HepG2 (cell line): ENCODE results near the gene RP2. TPM values are rescaled to one million over a fixed set of nuclear protein-coding genes. Genes with fewer than 3 reads are reported as not detected.

Experiments used
- ATAC-seq: fragments of 200-7000 bp; cut with Tn5 transposase; 3 replicates; pipeline ENCODE4 v1.9.1; 2020; ENCODE audit warnings: mild to moderate bottlenecking, moderate library complexity
- BruUV-seq: library from RNA; stranded (reverse); fragments of 400-500 nt; replicated peaks from 2 replicates; lab custom pipeline; 2021; lab: Mats Ljungman, UMichigan
- CTCF ChIA-PET: fragments of 300-600 bp; formaldehyde crosslinking; extraction: SDS; loops from one replicate; lab custom pipeline; 2021; ENCODE audit warnings: low total read pairs, inconsistent platforms, low intra/inter-chr PET ratio; lab: Yijun Ruan, JAX
- POLR2A ChIA-PET: fragments of 350-600 bp; sonication (Branson Sonifier 250); formaldehyde crosslinking; loops from one replicate; lab custom pipeline; 2020; ENCODE audit warnings: antibody characterized with exemption, inconsistent platforms; lab: Yijun Ruan, JAX
- DNase-seq: peaks from one replicate; pipeline ENCODE4 v3.0.0-alpha.2; 2015; ENCODE audit warnings: low spot score
- FAIRE-seq: peaks from 3 replicates; lab custom pipeline; 2011; peaks lifted over from hg19 to GRCh38; lab: Jason Lieb, UNC
- H2AFZ ChIP-seq: one replicate; pipeline ENCODE4 v1.6.1; 2011; ENCODE audit warnings: low read length, inconsistent platforms
- H3K27ac ChIP-seq: fragments of 300-600 bp; 3 replicates; pipeline ENCODE4 v1.8.0; 2011; ENCODE audit warnings: mixed run types, mild to moderate bottlenecking, mixed read lengths, low read length, inconsistent platforms; ENCODE audit not compliant: insufficient read depth; ENCODE audit errors: extremely low read length
- H3K27me3 ChIP-seq, 2 experiments: fragments of 200-600 bp in 1 of 2; 2 replicates in 1 of 2; 3 replicates in 1 of 2; pipeline versions ENCODE4 v1.6.0 to v1.8.0; 2011; ENCODE audit warnings: low read length in 2 of 2, mild to moderate bottlenecking in 2 of 2, moderate library complexity in 2 of 2, inconsistent platforms in 1 of 2; ENCODE audit not compliant: insufficient read depth in 2 of 2, control insufficient read depth in 1 of 2
- H3K36me3 ChIP-seq, 2 experiments: fragments of 200-600 bp in 1 of 2; replicated peaks in 1 of 2; 2 replicates in 1 of 2; 3 replicates in 1 of 2; pipeline versions ENCODE4 v1.5.1 to v1.8.0; 2011; ENCODE audit warnings: low read length in 2 of 2, inconsistent platforms in 1 of 2; ENCODE audit not compliant: insufficient read depth in 2 of 2, control insufficient read depth in 1 of 2
- H3K4me1 ChIP-seq: 2 replicates; pipeline ENCODE4 v1.5.1; 2012; ENCODE audit warnings: low read length, inconsistent platforms; ENCODE audit not compliant: insufficient read depth
- H3K4me2 ChIP-seq: 2 replicates; pipeline ENCODE4 v1.6.0; 2011; ENCODE audit warnings: low read depth, low read length, inconsistent platforms
- H3K4me3 ChIP-seq, 3 experiments: fragments of 200-600 bp in 1 of 3; sonication (generic), shearing (Covaris generic) in 1 of 3; replicated peaks in 1 of 3; 2 replicates each; pipeline ENCODE4 v1.5.1; 2011 to 2016; ENCODE audit warnings: low read length in 3 of 3, inconsistent platforms in 2 of 3, low read depth in 2 of 3, mild to moderate bottlenecking in 2 of 3, control low read depth in 1 of 3, mixed read lengths in 1 of 3; ENCODE audit not compliant: insufficient read depth in 1 of 3
- H3K79me2 ChIP-seq: one replicate; pipeline ENCODE4 v1.6.1; 2011; ENCODE audit warnings: low read length, inconsistent platforms; ENCODE audit not compliant: insufficient read depth
- H3K9ac ChIP-seq: 2 replicates; pipeline ENCODE4 v1.6.0; 2011; ENCODE audit warnings: mild to moderate bottlenecking, low read depth, low read length, inconsistent platforms; ENCODE audit not compliant: insufficient read depth
- H3K9me3 ChIP-seq: 2 replicates; pipeline ENCODE4 v1.5.1; 2012; ENCODE audit warnings: mild to moderate bottlenecking, low read length
- H4K20me1 ChIP-seq: 2 replicates; pipeline ENCODE4 v1.6.0; 2011; ENCODE audit warnings: inconsistent platforms, mild to moderate bottlenecking, low read length, moderate library complexity; ENCODE audit not compliant: insufficient read depth
- CSRNP2 ChIP-seq: sonication (generic); formaldehyde crosslinking; conservative IDR thresholded peaks from 2 replicates; pipeline ENCODE4 v1.8.0; 2022; ENCODE audit warnings: low read depth, missing genetic modification reagents
- EED ChIP-seq: sonication (generic); formaldehyde crosslinking; IDR thresholded peaks from 2 replicates; pipeline ENCODE4 v1.5.0; 2020; ENCODE audit warnings: mild to moderate bottlenecking, missing genetic modification reagents
- MIXL1 ChIP-seq: IDR thresholded peaks from 2 replicates; pipeline ENCODE4 v1.6.1; 2016
- NFIC ChIP-seq: IDR thresholded peaks from 2 replicates; pipeline ENCODE4 v1.6.1; 2012; ENCODE audit warnings: mild to moderate bottlenecking, low read length, inconsistent platforms
- PCBP1 ChIP-seq: fragments of 200-400 bp; formaldehyde crosslinking; IDR thresholded peaks from 2 replicates; pipeline ENCODE4 v1.6.1; 2017; ENCODE audit warnings: mild to moderate bottlenecking, low read depth, low read length, borderline replicate concordance
- SRSF1 ChIP-seq: fragments of 200-400 bp; formaldehyde crosslinking; optimal IDR thresholded peaks from 2 replicates; pipeline ENCODE3; 2017; ENCODE audit warnings: mild to moderate bottlenecking, low read depth, low read length, moderate library complexity
- STAT6 ChIP-seq: sonication (generic); formaldehyde crosslinking; IDR thresholded peaks from 2 replicates; pipeline ENCODE4 v1.4.0; 2020; ENCODE audit warnings: missing genetic modification reagents, mild to moderate bottlenecking, borderline replicate concordance
- SUZ12 ChIP-seq: fragments of 150-350 bp; IDR thresholded peaks from 2 replicates; pipeline ENCODE4 v1.6.1; 2014; ENCODE audit warnings: low read depth, low read length
- TCF7L2 ChIP-seq: IDR thresholded peaks from 2 replicates; pipeline ENCODE4 v1.6.1; 2011; ENCODE audit warnings: mild to moderate bottlenecking, low read depth, low read length, moderate library complexity
- ZFP36L2 ChIP-seq: sonication (generic); formaldehyde crosslinking; IDR thresholded peaks from 2 replicates; pipeline ENCODE4 v1.4.0; 2020; ENCODE audit warnings: missing genetic modification reagents
- ZMYM4 ChIP-seq: sonication (generic); formaldehyde crosslinking; IDR thresholded peaks from 2 replicates; pipeline ENCODE4 v1.8.1; 2023; ENCODE audit warnings: mild to moderate bottlenecking, missing genetic modification reagents
- ZNF501 ChIP-seq: sonication (generic); formaldehyde crosslinking; IDR thresholded peaks from 2 replicates; pipeline ENCODE4 v1.5.1; 2020; ENCODE audit warnings: mild to moderate bottlenecking, moderate library complexity, missing genetic modification reagents
- ZZZ3 ChIP-seq: sonication (generic); formaldehyde crosslinking; IDR thresholded peaks from 2 replicates; pipeline ENCODE4 v1.4.0; 2020; ENCODE audit warnings: missing genetic modification reagents, mild to moderate bottlenecking, borderline replicate concordance
- WGBS: methylation state at CpG from one replicate; pipeline ENCODE4 v1.1.6; 2017; ENCODE audit warnings: low lambda C conversion rate; 5-methylcytosine and 5-hydroxymethylcytosine counted together
- in situ Hi-C: cut with HindIII; loops from 2 replicates; pipeline ENCODE4 v1.10.0; 2017; ENCODE audit warnings: low pct_unique_long_range_greater_than_20kb; ENCODE audit not compliant: extremely low pct_ligation_motif_present
- intact Hi-C: fragments of 100-400 bp; cut with micrococcal nuclease; formaldehyde crosslinking; loops from one replicate; pipeline ENCODE4 v1.10.0; 2022; ENCODE audit not compliant: unreplicated experiment
- polyA plus RNA-seq, 8 experiments: library from polyadenylated mRNA; depleted of rRNA in 3 of 8; stranded (reverse) in 7 of 8; unstranded in 1 of 8; fragments of >200 nt; fragmentation: Illumina TruSeq in 4 of 8; extraction: Trizol in 4 of 8; gene quantifications; 2 replicates each; pipeline versions ENCODE4 v1.2.1 to v1.2.3, GENCODE V29; 2011 to 2016; ENCODE audit warnings: low read depth in 4 of 8, missing spikeins in 1 of 8, mixed read lengths in 1 of 8; ENCODE audit not compliant: insufficient read depth in 1 of 8
- total RNA-seq, 5 experiments: library from RNA; depleted of rRNA; stranded (reverse); fragments of >200 nt; fragmentation: Illumina TruSeq; extraction: Trizol; gene quantifications; 2 replicates each; pipeline ENCODE4 v1.2.3, GENCODE V29; 2016; ENCODE audit warnings: low read depth in 1 of 5
- TF ChIP-seq, protein P1 (sequence below): sonication (generic); formaldehyde crosslinking; IDR thresholded peaks from 2 replicates; pipeline ENCODE4 v1.5.1; 2020; ENCODE audit warnings: missing genetic modification reagents, mild to moderate bottlenecking, borderline replicate concordance
- TF ChIP-seq, protein P2 (sequence below): sonication (generic); formaldehyde crosslinking; conservative IDR thresholded peaks from 2 replicates; pipeline ENCODE4 v1.4.0; 2020; ENCODE audit warnings: missing genetic modification reagents

Gene RP2
- total and polyA plus RNA-seq, 2 of the 13 experiments (the other 11 are each of a cell fraction or from before 2014, with no cell fraction given) = 5.0 to 9.9 TPM

GRCh38 chrX:46820391-46821100 lies 16.3 kb upstream of the RP2 start:
- CTCF ChIA-PET = no interaction called here
- ATAC-seq (no peak), FAIRE-seq (no peak), DNase-seq (no peak)
- no peaks in the 10 kb centered on the region for H4K20me1 ChIP-seq
- H3K4me3 ChIP-seq = no peak overlapping the region
- WGBS = 27% methylated on average over 3 of the region's 4 CpGs
- no peak overlapping the region for H3K4me2 ChIP-seq
- no peak overlapping the region for H3K27ac ChIP-seq
- peaks cover 18% of the 10 kb centered on the region for H3K4me1 ChIP-seq
- H3K9me3 ChIP-seq = no peaks in the 10 kb centered on the region
- no peak for TF ChIP-seq TCF7L2
- no peak for TF ChIP-seq STAT6 (CRISPR knock-in tag)
- TF ChIP-seq PCBP1 = no peak
- no peak for TF ChIP-seq NFIC
- TF ChIP-seq MIXL1 (CRISPR knock-in tag) = no peak
- TF ChIP-seq SUZ12 = no peak
- no peak for TF ChIP-seq EED (CRISPR knock-in tag)
- no peak for TF ChIP-seq SRSF1
- TF ChIP-seq, protein P1, sequence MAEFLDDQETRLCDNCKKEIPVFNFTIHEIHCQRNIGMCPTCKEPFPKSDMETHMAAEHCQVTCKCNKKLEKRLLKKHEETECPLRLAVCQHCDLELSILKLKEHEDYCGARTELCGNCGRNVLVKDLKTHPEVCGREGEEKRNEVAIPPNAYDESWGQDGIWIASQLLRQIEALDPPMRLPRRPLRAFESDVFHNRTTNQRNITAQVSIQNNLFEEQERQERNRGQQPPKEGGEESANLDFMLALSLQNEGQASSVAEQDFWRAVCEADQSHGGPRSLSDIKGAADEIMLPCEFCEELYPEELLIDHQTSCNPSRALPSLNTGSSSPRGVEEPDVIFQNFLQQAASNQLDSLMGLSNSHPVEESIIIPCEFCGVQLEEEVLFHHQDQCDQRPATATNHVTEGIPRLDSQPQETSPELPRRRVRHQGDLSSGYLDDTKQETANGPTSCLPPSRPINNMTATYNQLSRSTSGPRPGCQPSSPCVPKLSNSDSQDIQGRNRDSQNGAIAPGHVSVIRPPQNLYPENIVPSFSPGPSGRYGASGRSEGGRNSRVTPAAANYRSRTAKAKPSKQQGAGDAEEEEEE = no peak
- TF ChIP-seq CSRNP2 (CRISPR knock-in tag) = no peak
- TF ChIP-seq, protein P2, sequence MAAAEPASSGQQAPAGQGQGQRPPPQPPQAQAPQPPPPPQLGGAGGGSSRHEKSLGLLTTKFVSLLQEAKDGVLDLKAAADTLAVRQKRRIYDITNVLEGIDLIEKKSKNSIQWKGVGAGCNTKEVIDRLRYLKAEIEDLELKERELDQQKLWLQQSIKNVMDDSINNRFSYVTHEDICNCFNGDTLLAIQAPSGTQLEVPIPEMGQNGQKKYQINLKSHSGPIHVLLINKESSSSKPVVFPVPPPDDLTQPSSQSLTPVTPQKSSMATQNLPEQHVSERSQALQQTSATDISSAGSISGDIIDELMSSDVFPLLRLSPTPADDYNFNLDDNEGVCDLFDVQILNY (CRISPR knock-in tag) = no peak
- no peak for TF ChIP-seq ZNF501 (CRISPR knock-in tag)
- no peak for TF ChIP-seq ZFP36L2 (CRISPR knock-in tag)
- no peak for TF ChIP-seq ZZZ3
- no peak for TF ChIP-seq ZMYM4 (CRISPR knock-in tag)
- POLR2A ChIA-PET = no interaction called here
- H3K79me2 ChIP-seq = no peaks in the 10 kb centered on the region
- no peaks in the 10 kb centered on the region for H3K27me3 ChIP-seq
- H2AFZ ChIP-seq = no peak overlapping the region
- intact Hi-C loops (no loop called here), in situ Hi-C loops (no loop called here)
- H3K9ac ChIP-seq = no peak overlapping the region
- no TSS peak for BruUV-seq
- no peaks in the 10 kb centered on the region for H3K36me3 ChIP-seq
